ENCODE results near the gene C6orf52.
"Not testable (repeated sequence)": the region's sequence is repeated elsewhere in the genome, so short reads cannot be mapped to it uniquely, and the experiment has no call there.

- TF ChIP-seq CTCF (tag by site-specific recombination; IDR thresholded peaks at IDR 0.05); REPIN1 (tag by site-specific recombination; IDR thresholded peaks at IDR 0.05; ENCODE audit: low read depth); PATZ1 (tag by site-specific recombination; IDR thresholded peaks at IDR 0.05); KLF16 (tag by site-specific recombination; IDR thresholded peaks at IDR 0.05); HOXA7 (CRISPR knock-in tag; IDR thresholded peaks at IDR 0.05; ENCODE audit: borderline replicate concordance); YY1 (tag by site-specific recombination; IDR thresholded peaks at IDR 0.05); ZNF747 (tag by site-specific recombination; IDR thresholded peaks at IDR 0.05); ZNF140 (tag by site-specific recombination; IDR thresholded peaks at IDR 0.05); PRDM1 (tag by site-specific recombination; IDR thresholded peaks at IDR 0.05); ZBTB10 (tag by site-specific recombination; IDR thresholded peaks at IDR 0.05); ZNF121 (tag by site-specific recombination; IDR thresholded peaks at IDR 0.05); MZF1 (tag by site-specific recombination; IDR thresholded peaks at IDR 0.05; ENCODE audit: borderline replicate concordance); ZNF423 (tag by site-specific recombination; IDR thresholded peaks at IDR 0.05); ZNF792 (tag by site-specific recombination; IDR thresholded peaks at IDR 0.05): not testable (repeated sequence)
Measured at GRCh38 chr6:10665595-10665994, 28.8 kb downstream of the C6orf52 start.
